HCEC 1CT (cell line): ENCODE results near the gene SLC44A5.
"Not testable (repeated sequence)": the region's sequence is repeated elsewhere in the genome, so short reads cannot be mapped to it uniquely, and the experiment has no call there.

ENCODE experiments used
- DNase-seq: peaks from one replicate; pipeline ENCODE4 v3.0.0-alpha.2; 2017

SLC44A5 gene

DNA sequence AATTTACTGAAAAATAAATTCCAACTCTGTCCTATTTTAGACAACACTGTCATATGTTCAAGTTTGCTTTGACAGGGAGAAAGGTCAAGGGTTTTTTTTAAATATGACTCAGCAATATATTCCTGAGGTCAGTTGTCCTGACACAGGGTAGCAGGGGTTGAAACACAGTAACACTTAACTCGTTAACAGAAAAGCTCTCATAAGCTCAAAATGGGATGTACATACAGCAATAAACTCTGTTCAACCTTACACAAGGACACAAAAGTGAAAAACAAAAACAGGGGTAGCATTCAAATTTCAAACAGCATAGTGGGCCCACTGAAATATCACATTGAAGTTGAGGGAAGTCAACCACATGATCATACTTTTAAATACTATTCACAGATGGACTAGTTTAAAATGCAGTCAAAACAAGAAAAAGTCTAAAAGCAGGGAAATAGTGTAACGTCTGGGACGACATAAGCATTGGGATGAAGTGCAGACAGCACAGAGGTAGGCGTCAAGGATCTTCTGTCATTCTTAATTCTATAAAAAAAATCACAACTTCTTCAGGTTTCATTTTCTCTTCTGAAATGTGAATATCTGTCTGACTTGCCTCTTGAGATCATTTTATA is 89.9 kb downstream of the SLC44A5 start:
- no peak for DNase-seq

DNA sequence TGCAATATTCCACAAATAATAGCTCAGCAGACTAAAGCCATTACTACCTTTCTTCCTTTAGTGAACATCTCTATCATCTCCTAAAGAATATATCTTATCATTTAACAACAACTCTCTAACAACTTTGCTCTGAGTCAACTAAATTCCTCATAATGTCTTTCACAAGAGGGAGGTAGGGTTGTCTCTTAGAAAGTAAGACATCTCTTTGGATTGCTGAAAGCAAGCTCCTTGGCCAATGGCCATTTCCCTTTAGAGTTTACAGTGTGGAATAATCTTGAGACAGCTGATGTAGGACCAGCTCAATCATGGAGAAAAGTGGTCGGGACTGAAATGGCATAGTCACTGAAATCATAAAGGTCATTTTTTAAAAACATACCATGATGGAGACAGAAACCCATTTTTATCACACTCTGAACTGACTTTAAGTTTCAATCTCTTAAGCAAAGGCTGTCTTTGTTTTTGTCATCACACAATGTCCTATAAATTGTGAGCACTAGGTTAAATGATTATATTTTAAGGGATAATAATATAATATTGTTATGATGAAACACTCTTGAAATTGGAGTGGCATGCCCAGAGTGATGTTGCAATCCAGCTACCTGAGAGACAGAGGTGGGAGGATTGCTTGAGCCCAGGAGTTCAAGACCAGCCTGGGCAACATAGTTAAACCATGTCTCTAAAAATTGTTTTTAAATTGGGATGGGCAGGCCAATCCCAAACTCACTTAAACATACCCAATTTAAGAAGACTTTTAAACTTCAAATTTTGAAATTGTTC is 91.1 kb downstream of the SLC44A5 start:
- no peak for DNase-seq

DNA sequence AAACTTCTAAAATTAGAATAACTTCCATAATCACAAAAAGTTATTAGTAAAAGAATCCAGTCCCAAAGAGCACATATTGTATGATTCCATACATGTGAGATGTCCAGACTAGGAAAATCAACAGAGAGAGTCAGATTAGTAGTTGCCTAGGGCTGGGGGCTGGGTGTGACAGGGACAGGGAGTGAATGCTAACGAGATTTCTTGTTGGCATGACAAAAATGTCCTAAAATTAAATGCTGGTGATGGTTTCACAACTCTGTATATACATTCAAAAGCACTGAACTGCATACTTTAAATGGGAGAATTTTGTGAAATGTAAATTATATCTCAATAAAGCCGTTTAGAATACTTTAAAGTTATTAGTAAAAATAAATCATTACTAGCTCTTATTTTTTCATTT is 92.2 kb downstream of the SLC44A5 start:
- no peak for DNase-seq

DNA sequence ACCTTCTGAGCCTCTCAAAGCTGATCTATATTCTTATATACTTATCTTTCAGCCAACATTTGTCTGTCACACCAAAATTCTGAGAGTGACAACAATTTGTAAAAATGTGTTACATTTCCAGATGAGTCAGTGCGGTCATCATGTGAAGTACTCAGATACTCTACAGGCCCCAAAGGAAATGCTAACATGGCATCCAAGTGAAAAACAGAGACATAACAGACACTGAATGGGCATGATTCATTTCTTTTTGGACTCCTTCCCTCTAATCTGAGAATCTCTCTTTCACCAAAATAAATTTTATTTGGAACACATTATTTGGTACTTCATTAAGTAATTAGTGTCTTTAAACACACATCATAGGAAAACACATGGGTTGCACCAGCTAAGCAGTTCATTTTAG is 96.6 kb downstream of the SLC44A5 start:
- no peak for DNase-seq

DNA sequence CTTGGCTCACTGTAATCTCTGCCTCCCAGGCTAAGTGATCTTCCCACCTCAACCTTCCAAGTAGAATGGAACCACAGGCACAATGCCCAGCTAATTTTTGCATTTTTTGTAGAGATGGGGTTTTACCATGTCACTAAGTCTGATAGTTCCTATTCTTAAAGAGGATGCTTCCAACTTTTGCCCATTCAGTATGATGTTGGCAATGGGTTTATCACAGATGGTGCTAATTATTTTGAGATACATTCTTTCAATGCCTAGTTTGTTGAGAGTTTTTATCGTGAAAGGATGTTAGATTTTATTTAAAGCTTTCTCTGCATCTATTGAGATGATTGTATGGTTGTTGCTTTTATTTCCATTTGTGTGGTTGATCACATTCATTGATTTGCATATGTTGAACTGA is 103.9 kb downstream of the SLC44A5 start:
- no peak for DNase-seq

DNA sequence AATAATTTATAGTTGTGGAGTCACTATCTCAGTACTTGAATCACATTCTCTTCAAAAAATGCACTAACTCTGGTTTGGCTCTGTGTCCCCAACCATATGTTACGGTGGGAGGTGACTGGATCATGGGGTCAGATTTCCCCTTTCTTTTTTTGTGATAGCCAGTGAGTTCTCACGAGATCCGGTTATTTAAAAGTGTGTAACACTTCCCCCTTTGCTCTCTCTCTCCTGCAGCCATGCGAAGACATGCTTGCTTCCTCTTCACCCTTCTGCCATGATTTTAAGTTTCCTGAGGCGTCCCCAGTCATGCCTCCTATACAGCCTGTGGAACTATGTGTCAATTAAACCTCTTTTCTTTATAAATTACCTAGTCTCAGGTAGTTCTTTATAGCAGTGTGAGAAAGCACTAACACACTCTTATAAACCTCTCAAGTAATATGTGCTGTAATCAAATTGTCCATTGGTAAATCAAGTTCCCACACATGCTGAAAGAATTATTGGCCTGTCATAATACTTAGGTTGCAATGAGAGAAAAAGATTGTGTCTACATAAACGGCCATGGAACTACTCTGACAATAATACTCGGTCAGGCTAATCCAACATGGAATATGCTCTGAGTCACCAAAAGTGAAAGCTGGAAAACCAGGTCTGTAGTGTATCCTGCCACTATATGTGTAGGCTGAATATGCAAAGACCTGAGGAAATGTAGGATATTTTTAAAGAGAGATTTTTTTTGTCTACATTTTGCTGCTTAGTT is 107.5 kb downstream of the SLC44A5 start:
- no peak for DNase-seq

DNA sequence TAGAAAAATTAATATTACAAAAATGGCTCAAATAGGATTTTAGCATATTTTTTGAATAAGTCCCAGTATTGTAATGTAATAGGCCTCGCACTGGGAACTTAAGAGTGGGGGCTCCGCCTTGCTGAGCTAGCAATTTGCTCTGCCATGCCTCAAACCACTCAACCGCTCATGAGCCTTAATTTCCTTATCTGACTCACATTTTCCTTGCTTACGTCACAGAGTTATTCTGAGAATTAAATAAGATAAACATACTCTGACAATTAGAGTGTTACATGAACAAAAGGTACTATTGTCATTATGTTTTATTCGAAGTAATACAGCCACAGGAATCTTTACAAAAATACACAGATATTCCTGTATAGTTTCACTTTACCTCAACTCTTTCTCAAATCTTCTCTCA is 108.1 kb downstream of the SLC44A5 start:
- DNase-seq = peak; percentile 15

DNA sequence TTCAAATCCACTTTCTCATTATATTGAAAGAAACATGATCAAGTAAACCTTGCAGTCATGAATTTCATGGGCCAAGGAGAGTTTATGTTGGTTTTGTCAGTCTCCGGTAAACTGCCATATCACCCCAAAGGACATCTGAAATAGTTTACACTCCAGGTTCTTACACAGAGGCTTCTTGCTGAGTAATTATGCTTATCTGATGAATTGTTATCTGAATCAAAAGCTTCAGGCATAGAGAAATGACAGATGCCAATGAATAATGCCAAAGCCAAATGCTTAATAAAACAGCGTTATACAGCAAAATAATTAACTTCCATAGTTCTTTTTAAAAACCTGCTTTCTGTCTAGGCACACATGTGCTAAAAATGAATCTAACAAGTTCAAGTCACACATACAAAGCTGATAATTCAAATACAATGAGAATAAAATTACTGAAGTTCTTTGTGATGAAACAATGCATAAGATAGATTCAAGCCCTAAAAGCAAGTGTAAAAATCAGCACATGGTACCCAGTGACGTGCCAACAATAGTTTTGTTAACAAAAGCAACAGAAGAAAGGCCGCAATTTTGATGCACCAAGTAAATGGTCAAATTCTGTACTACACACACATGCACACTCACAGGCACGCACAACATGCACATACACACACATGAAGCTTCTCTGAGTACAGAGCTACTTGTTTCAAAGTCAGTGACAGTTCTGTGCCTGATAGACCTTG is 109.2 kb downstream of the SLC44A5 start:
- no peak for DNase-seq

DNA sequence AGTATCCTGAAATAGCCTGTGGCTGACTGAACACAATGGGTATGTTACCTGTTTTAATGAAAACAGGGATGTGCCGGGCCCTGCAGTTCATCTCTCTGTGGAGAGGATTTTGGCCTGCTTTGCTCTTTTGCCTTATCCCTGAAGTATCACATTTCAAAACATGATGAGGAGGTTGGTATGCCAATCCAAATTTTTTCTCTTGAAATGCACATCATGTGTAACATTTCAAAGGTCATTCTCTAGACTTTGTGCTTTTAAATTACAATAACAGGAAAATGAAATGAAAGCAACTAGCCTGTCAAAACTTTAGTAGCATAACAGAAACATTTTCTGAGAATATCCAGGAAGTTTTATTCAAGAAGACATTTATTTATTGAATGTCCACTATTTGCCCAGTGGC is 118.9 kb downstream of the SLC44A5 start:
- no peak for DNase-seq

DNA sequence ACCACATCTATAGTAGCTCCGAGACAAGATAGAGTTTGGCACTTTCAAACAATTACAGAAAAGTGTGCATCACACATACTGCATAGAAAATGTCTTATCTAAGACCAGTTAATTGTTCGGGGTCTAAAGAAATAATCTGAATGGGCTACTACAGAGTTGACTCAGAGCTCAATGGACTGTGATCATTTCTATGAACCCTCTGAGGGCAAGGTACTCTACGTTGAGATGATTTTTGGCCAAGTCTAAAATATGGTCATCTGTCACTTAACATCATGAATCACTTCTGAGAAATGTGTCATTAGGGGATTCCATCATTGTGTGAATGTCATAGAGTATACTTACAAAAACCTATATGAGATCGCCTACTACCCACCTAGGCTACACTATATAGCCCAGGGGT is 123.5 kb downstream of the SLC44A5 start:
- DNase-seq = no peak

DNA sequence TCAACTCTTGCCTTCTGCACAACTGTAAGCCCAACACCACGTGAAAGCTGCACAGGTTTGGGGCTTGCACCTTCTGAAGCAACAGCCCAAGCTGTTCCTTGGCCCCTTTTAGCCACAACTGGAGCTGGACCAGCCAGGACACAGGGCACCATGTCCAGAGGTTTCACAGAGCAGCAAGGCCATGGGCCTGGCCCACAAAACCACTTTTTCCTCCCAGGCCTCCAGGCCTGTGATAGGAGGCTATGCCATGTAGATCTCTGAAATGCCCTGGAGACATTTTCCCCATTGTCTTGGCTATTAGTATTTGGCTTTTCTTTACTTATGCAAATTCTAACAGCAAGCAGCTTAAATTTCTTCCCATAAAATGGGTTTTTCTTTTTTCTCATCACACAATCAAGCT is 126.1 kb downstream of the SLC44A5 start:
- no peak for DNase-seq

DNA sequence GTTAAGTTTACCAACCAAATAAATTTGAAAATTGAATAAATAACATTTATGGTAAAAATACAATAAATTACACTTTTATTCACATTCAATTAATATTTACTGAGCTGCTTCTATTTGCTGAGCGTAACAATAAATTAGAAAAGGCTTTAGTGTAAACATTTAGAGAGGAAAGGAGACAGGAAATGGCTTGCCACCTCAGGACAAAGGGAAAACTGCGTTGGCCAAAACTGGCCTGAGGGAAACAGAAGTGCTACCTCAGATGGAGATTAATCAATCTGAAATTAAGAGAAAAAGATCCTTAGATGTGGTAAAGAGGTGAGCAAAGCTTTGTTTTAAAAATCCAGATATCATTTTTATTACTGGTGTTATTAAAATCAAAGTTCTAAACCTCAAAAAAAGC is 128.0 kb downstream of the SLC44A5 start:
- no peak for DNase-seq

DNA sequence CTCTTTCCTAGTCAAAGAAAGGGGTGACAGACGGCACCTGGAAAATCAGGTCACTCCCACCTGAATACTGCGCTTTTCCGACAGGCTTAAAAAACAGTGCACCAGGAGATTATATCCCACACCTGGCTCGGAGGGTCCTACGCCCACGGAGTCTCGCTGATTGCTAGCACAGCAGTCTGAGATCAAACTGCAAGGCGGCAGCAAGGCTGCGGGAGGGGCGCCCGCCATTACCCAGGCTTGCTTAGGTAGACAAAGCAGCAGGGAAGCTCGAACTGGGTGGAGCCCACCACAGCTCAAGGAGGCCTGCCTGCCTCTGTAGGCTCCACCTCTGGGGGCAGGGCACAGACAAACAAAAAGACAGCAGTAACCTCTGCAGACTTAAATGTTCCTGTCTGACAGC is 134.4 kb downstream of the SLC44A5 start:
- DNase-seq = not testable (repeated sequence)

DNA sequence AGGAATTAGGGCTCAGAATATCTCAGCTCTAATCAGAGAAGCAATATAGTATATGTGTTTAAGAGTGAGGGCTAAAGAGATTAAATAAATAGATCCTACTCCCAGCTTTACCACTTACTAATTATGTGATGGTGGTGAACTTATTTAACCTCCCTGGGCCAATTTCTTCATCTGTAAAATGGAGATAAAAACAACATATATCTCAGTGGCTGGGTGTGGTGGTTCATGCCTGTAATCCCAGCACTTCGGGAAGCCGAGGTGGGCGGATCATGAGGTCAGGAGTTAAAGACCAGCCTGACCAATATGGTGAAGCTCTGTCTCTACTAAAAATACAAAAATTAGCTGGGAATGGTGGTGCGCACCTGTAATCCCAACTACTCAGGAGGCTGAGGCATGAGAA is 135.2 kb downstream of the SLC44A5 start:
- no peak for DNase-seq

DNA sequence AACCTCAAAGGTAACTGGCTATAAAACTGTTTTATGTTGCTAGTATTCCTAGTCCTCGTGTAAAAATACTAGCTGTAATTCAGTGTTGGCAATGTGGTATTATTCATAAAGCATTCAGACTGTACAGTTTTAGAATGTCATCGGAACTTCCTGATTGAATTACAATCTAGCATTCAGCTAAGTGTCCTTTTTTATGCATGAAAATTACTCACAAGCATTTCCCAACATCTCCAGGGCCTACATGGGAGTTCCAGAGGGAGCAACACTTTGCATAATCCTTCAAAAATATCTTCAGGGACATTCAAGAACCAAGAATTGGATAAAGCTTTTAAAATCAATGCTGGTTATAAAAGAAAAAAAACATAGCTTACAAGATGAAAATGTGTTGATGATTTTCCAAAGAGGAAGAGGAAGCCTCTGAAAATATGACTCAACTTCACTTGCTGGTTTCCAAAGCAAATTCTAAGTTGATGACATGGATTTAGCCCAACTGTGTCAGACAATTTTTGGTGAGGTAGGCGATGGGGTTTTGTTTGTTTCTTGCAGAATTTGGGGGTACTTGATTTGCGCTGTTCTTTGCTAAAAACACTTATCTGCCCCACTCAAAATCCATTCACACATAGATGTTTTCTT is 137.8 kb downstream of the SLC44A5 start:
- DNase-seq = no peak

DNA sequence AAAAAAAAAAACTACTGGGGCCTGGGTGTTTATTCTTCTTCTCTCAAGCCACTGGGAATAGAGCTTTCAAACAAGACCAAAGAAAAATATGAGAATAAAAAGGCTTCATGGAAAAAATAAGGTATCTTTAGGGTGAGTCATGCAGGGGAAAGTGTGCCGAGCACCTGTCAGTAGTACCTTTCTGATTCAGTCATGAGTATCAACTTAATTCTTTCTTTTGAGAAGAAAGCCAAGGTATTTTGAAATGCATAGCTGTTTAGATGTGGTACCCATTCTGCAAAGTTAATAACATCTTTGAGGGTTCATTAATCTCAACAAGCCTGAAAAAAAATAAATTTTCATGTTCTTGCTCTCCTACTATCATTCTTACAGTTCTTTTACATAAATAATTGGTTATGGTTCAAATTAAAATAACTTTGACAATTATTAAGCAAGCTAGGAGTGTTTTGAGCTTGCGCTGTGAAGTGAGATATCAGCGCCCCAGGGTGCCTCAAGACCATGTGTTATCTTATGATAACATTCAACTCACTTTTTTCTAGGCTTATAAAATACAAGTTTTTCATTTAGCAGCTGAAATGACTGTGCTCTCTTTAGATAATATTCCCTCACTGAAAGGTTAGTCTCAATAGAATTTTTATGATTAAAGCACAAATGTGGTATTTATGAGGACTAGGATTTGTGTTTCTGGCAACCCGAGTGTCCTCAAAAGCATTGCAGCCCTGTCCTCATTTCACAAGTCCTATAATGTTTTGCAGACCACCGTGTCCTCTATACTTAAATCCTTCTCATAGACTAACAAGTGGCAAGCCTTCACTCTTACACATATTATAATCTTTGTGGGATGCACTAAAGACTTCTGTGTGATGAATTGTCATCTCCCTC is 138.6 kb downstream of the SLC44A5 start:
- DNase-seq = no peak

DNA sequence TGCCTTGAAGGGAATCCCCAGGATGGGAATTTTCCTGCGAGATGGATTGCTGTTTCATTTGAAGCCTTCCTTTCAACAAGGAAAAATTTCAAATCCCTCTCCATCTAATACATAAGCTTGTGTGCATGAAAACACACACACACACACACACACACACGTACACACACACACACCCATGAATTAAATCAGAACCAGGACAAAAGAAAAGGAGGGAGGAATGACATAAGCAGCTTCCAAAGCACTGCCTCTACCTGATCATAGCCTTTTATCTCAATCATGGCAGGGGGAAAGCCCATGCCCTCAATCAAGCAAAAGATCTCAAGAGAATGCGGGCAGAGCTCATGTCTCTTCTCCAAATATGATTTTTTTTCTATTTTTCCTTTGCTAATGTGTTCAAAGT is 139.7 kb downstream of the SLC44A5 start:
- DNase-seq = no peak

DNA sequence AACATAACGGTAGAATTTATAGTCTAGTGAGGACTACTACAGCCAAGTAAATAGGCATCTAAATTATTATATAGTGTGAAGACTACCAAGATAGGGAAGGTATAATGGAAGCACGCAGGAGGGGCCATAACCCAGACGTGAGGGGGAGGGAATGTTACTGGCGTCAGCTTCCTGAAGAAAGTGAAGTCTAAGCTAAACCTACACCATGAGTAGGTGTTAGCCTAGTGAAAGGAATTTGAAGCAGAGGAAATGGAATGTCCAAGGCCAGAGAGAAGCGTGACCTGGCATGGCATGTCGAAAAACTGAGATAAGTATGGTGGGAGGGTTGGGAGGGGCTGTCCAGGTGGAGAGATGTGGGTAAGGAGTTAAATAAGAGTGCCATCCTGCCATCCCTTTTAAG is 140.5 kb downstream of the SLC44A5 start:
- no peak for DNase-seq

DNA sequence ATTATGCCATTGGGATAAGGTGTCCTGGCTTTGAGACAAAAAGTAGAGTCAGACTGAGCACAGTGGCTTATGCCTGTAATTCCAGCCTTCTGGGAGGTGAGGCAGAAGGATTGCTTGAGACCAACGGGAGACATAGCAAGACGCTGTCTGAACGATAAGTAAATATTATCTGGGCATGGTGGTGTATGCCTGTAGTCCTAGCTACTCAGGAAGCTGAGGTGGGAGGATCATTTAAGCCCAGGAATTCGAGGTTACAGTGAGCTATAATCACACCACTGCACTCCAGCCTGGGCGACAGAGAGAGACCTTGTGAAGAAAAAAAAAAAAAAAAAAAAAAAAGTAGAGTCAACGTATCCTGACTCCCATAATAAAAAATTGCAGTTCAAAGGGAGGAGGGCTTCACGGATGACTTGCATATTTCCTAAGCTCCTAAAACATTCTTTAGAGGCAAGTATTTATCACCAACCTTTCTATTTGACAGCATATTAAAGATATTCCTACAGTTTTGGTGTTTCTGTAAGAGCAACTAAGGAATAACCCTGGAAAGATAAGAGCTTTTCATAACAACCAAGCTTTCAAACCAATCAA is 141.2 kb downstream of the SLC44A5 start:
- no peak for DNase-seq

DNA sequence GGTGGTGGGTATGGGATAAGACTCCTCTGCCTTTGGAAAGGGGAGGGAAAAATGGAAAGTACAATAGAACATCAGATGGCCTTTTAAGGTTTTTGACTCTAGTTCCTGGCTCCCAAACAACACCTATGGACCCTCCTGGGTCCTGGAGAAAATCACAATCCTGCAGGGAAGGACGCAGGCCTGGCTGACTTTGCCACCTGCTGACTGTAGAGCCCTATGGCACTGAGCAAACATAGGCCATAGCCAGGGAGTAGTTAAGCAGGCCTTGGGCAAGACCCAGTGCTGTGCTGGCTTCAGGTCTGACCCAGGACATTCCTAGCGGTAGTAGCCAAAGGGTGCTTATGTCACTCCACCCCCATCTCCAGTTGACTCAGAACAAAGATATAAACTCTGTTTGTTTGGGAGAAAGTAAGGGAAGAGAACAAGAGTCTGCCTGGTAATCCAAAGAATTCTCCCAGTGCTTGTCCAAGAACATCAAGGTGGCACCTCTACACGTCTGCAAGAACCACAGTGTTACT is 149.0 kb downstream of the SLC44A5 start:
- DNase-seq = no peak

DNA sequence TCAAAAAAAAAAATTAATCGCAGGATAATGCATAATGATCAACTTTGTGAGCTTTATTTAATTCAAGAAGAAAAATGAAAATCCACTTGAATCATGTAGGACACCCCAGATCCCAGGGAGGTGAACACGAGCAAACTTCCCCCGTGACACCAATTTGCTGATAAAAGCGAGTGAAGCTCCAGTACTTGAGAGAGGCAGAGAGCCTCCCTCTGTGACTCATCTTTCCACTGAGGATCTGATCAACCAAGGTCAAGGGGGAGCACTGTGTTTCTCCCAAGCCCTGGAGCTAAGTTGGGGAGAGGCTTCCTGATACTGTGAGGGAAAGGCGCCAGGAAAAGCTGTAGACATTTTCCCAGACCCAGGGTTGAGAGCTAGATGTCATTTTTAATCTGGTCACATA is 160.9 kb downstream of the SLC44A5 start:
- no peak for DNase-seq
